Heart left ventricle (tissue), 16 donors: Measurements from ENCODE around the gene CD48. TPM values are rescaled to one million over a fixed set of nuclear protein-coding genes. Genes with fewer than 3 reads are reported as not detected.

Experiments
- ATAC-seq, 4 donors: fragments of 200-7000 bp; cut with Tn5 transposase; one replicate each; pipeline ENCODE4 v1.9.1; 2020 to 2022; ENCODE audit warnings: moderate library complexity in 4 of 4, mild to moderate bottlenecking in 3 of 4, moderate number of reproducible peaks in 1 of 4
- DNase-seq, 5 donors: peaks; one replicate each; pipeline ENCODE4 v3.0.0-alpha.2; 2020
- H3K27ac ChIP-seq, 12 donors: fragments of 200-600 bp; sonication (generic) in 4 of 12; one replicate each; pipeline versions ENCODE4 v1.5.0 to v1.8.0; 2016 to 2022; ENCODE audit warnings: mild to moderate bottlenecking in 2 of 12
- H3K27me3 ChIP-seq, 9 donors: fragments of 200-600 bp; sonication (generic) in 2 of 9; one replicate each; pipeline versions ENCODE4 v1.5.1 to v1.8.0; 2016 to 2022; ENCODE audit warnings: mild to moderate bottlenecking in 3 of 9
- H3K36me3 ChIP-seq, 9 donors: fragments of 200-600 bp; sonication (generic) in 2 of 9; one replicate each; pipeline versions ENCODE4 v1.5.0 to v1.8.0; 2018 to 2022; ENCODE audit warnings: mild to moderate bottlenecking in 2 of 9
- H3K4me1 ChIP-seq, 12 donors: fragments of 200-600 bp; sonication (generic) in 4 of 12; one replicate each; pipeline versions ENCODE4 v1.5.0 to v1.8.0; 2016 to 2022; ENCODE audit warnings: mild to moderate bottlenecking in 3 of 12
- H3K4me3 ChIP-seq, 12 donors: fragments of 200-600 bp; sonication (generic) in 4 of 12; one replicate each; pipeline versions ENCODE4 v1.5.0 to v1.8.0; 2017 to 2022; ENCODE audit warnings: mild to moderate bottlenecking in 9 of 12, moderate library complexity in 4 of 12
- H3K9me3 ChIP-seq, 12 donors: fragments of 200-600 bp; sonication (generic) in 4 of 12; one replicate each; pipeline versions ENCODE4 v1.5.0 to v1.8.0; 2016 to 2022; ENCODE audit warnings: mild to moderate bottlenecking in 1 of 12
- CTCF ChIP-seq, 12 donors: fragments of 200-600 bp; sonication (generic) in 4 of 12; IDR thresholded peaks; one replicate each; pipeline versions ENCODE4 v1.5.0 to v1.8.0; 2018 to 2022; ENCODE audit warnings: antibody characterized with exemption in 12 of 12, mild to moderate bottlenecking in 5 of 12
- POLR2A ChIP-seq, 2 donors: fragments of 450-650 bp; IDR thresholded peaks; one replicate each; pipeline ENCODE4 v1.6.1; 2017; ENCODE audit warnings: antibody characterized with exemption in 2 of 2, mild to moderate bottlenecking in 2 of 2, moderate library complexity in 2 of 2
- WGBS, 4 donors: extraction: QIAGEN DNeasy Blood & Tissue Kit in 2 of 4; methylation state at CpG; one replicate each; pipeline versions ENCODE4 v1.1.5 to v1.1.7; 2013 to 2018; 5-methylcytosine and 5-hydroxymethylcytosine counted together
- intact Hi-C, 10 donors: fragments of 100-400 bp; cut with DNase I; formaldehyde crosslinking; loops; one replicate each; pipeline versions ENCODE4 v1.11.1 to v1.14.2; 2022
- polyA plus RNA-seq, 2 donors: library from polyadenylated mRNA; stranded (reverse); fragments of 200-250 nt; gene quantifications; one replicate each; pipeline ENCODE4 v1.2.3, GENCODE V29; 2013
- total RNA-seq, 9 donors: library from RNA; depleted of rRNA in 2 of 9; stranded (reverse); fragments of >200 nt in 2 of 9; fragmentation: NEBNext Ultra II Directional in 3 of 9; extraction: Animal tissue kit (Norgen Biotek cat#: 25700) in 3 of 9; gene quantifications; one replicate each; pipeline versions ENCODE4 v1.1.0 to v1.2.4, GENCODE V29; 2016 to 2023
- donor health status: ischemic (EF 13 %, LVEDD 7.1; RV severe dilation, severe dysfunction).
- donor health status: healthy with polysubstance abuse.
- donor health status: DM: no; HTN: yes; CAD: no.
- donor health status: DM: no; HTN: no; CAD: no.
- donor health status: ischemic (EF 25% LVEDD 6.9; RV normal size, moderate dysfunction).
- donor health status: ischemic (EF 25% LVEDD 5.7; RV mildly dilated, moderate dysfunction).
- donor health status: healthy.
- donor health status: DM: yes; HTN: yes; CAD: no.
- donor health status: ischemic (EF 35%, LVEDD 5.7; RV mildly dilated, moderate dysfunction).
- donor health status: nonischemic (EF 11% LVEDD 7.7; RV severe dilation, severe dysfunction).
- donor health status: DM: yes; HTN: yes; CAD: no.
- donor health status: PGD.
- donor health status: ischemic (EF 29% LVEDD 5.4; RV normal size, mild dysfunction).
- donor health status: nonischemic (EF 23%, LVEDD 6.1; RV moderate dilation, normal function).

Gene CD48
- total and polyA plus RNA-seq, 11 donors = 0.49 to 31.6 (median 0.71) TPM

- Histone ChIP-seq H3K4me3 (peak overlapping the region in 1 of 12 donors; percentile 50), H3K27ac (peak overlapping the region in 1 of 12 donors; percentile 70), H3K27me3 (peaks cover 0 to 3% (median 0%) of the 10 kb centered on the region in 9 donors), H3K36me3 (no peaks in the 10 kb centered on the region), H3K9me3 (peaks cover 0 to 12% (median 3%) of the 10 kb centered on the region in 12 donors), H3K4me1 (peaks cover 0 to 53% (median 0%) of the 10 kb centered on the region in 12 donors)
- ATAC-seq (no peak), DNase-seq (no peak)
- WGBS, 4 donors = 46 to 71% (median 66%) methylated on average over 5 of the region's 5 CpGs
- intact Hi-C loops = no loop called here
- TF ChIP-seq POLR2A (IDR thresholded peaks at IDR 0.05) = no peak
Measured at GRCh38 chr1:160741612-160742348, 30.2 kb upstream of the CD48 start.

GRCh38 chr1:160741092-160741501 lies 29.5 kb upstream of the CD48 start:
- Histone ChIP-seq H3K4me1 (peaks cover 0 to 53% (median 0%) of the 10 kb centered on the region in 12 donors), H3K27ac (peak overlapping the region in 1 of 12 donors; percentile 70), H3K36me3 (no peaks in the 10 kb centered on the region), H3K4me3 (peak overlapping the region in 1 of 12 donors; percentile 50), H3K27me3 (peaks cover 0 to 3% (median 0%) of the 10 kb centered on the region in 9 donors), H3K9me3 (peaks cover 0 to 19% (median 4%) of the 10 kb centered on the region in 12 donors)
- ATAC-seq (no peak), DNase-seq (no peak)
- TF ChIP-seq CTCF (IDR thresholded peaks at IDR 0.05) = no peak
- TF ChIP-seq POLR2A (IDR thresholded peaks at IDR 0.05) = no peak
- 75 to 89% (median 85%) methylated on average over 4 of the region's 4 CpGs for WGBS, 4 donors
- intact Hi-C loops = no loop called here

- Histone ChIP-seq H3K4me1 (peaks cover 0 to 47% (median 0%) of the 10 kb centered on the region in 12 donors), H3K27me3 (peaks cover 0 to 3% (median 0%) of the 10 kb centered on the region in 9 donors), H3K36me3 (no peaks in the 10 kb centered on the region), H3K4me3 (peak overlapping the region in 1 of 12 donors; percentile 50), H3K9me3 (peaks cover 0 to 22% (median 4%) of the 10 kb centered on the region in 12 donors), H3K27ac (peak overlapping the region in 1 of 12 donors; percentile 70)
- ATAC-seq = no peak
- no peak for TF ChIP-seq CTCF (IDR thresholded peaks at IDR 0.05)
- no peak for TF ChIP-seq POLR2A (IDR thresholded peaks at IDR 0.05)
- intact Hi-C loops = no loop called here
- DNase-seq = no peak
- 71 to 87% (median 83%) methylated on average over 5 of the region's 5 CpGs for WGBS, 4 donors
Measured at GRCh38 chr1:160740133-160740688, 28.6 kb upstream of the CD48 start.

- H3K9me3 ChIP-seq = peaks cover 0 to 22% (median 4%) of the 10 kb centered on the region in 12 donors
- H3K4me3 ChIP-seq = peak within 1 kb of the TSS in 1 of 12 donors; percentile 50
- 75 to 84% (median 77%) methylated on average over 5 of the region's 5 CpGs for WGBS, 4 donors
- peak in 1 of 4 donors; percentile 18 for ATAC-seq
- DNase-seq = no peak
- no peaks in the 10 kb centered on the region for H3K36me3 ChIP-seq
- peak within 1 kb of the TSS in 1 of 12 donors; percentile 70 for H3K27ac ChIP-seq
- intact Hi-C loops = no loop called here
- peaks cover 0 to 3% (median 0%) of the 10 kb centered on the region in 9 donors for H3K27me3 ChIP-seq
- peaks cover 0 to 41% (median 0%) of the 10 kb centered on the region in 12 donors for H3K4me1 ChIP-seq
- TF ChIP-seq CTCF (IDR thresholded peaks at IDR 0.05) (no peak), POLR2A (IDR thresholded peaks at IDR 0.05) (no peak)
Measured at GRCh38 chr1:160739098-160739511, 27.5 kb upstream of the CD48 start, which contains the start of gene SLAMF7. SLAMF7 (plus strand) TSS chr1:160739247; CDS start chr1:160739302, 55 bp downstream.
